Stimulated activated CD8-positive, alpha-beta memory T cell treated with anti-CD3 and anti-CD28 coated beads, Interleukin-15, amount 100 ng/mL, for 4 hours (primary cell): ENCODE results near the gene VWDE.
A peak's percentile ranks its signal among the peaks of the same experiment; 100 is the strongest.
"Not testable (repeated sequence)": the region's sequence is repeated elsewhere in the genome, so short reads cannot be mapped to it uniquely, and the experiment has no call there.

Experiments used
- DNase-seq, 2 donors: peaks; one replicate each; pipeline ENCODE4 v3.0.0-alpha.2; 2020; ENCODE audit warnings: low read depth in 2 of 2

VWDE gene

GRCh38 chr7:12403287-12404181, at the start of gene VWDE:
Gene VWDE (minus strand): TSS chr7:12403865. CDS start chr7:12403716, 149 bp downstream.
- peak; percentile 5 to 11 for DNase-seq

- DNase-seq: not testable (repeated sequence)
These were observed 49.5 kb upstream of the VWDE start for GRCh38 chr7:12453136-12453535.

GRCh38 chr7:12450615-12451014, 47.0 kb upstream of the VWDE start:
- DNase-seq: no peak

GRCh38 chr7:12444785-12445184, 41.1 kb upstream of the VWDE start:
- no peak for DNase-seq

GRCh38 chr7:12440229-12440628, 36.6 kb upstream of the VWDE start:
- DNase-seq: no peak

- no peak for DNase-seq
These were observed 33.4 kb upstream of the VWDE start for GRCh38 chr7:12436896-12437535.

GRCh38 chr7:12436126-12436525, 32.5 kb upstream of the VWDE start:
- DNase-seq: no peak

- DNase-seq: no peak
These were observed 30.5 kb upstream of the VWDE start for GRCh38 chr7:12434012-12434642.

- no peak for DNase-seq
These were observed 28.4 kb upstream of the VWDE start for GRCh38 chr7:12431886-12432556.

GRCh38 chr7:12425311-12425710, 21.6 kb upstream of the VWDE start:
- DNase-seq: no peak

GRCh38 chr7:12423997-12424745, 20.5 kb upstream of the VWDE start:
- DNase-seq: no peak

GRCh38 chr7:12423355-12423996, 19.8 kb upstream of the VWDE start:
- DNase-seq: no peak

GRCh38 chr7:12422554-12423320, 19.1 kb upstream of the VWDE start:
- DNase-seq: no peak

- no peak for DNase-seq
These were observed 14.8 kb upstream of the VWDE start for GRCh38 chr7:12418452-12418851.

GRCh38 chr7:12415072-12415471, 11.4 kb upstream of the VWDE start:
- no peak for DNase-seq

GRCh38 chr7:12412407-12412806, 8.7 kb upstream of the VWDE start:
- no peak for DNase-seq

GRCh38 chr7:12410523-12410922, 6.9 kb upstream of the VWDE start:
- DNase-seq: no peak

- no peak for DNase-seq
These were observed 5.5 kb upstream of the VWDE start for GRCh38 chr7:12409097-12409711.

- DNase-seq: not testable (repeated sequence)
These were observed 4.0 kb upstream of the VWDE start for GRCh38 chr7:12407652-12408051.

GRCh38 chr7:12402365-12402725, 1.3 kb downstream of the VWDE start:
- DNase-seq: no peak
